Middle frontal gyrus (tissue), 1 donor: Measurements from ENCODE around the gene PAX5.

Source experiments
- DNase-seq: peaks from one replicate; pipeline ENCODE4 v3.0.0-alpha.2; 2015; ENCODE audit warnings: low spot score; ENCODE audit errors: extremely low spot score

PAX5 gene

DNA sequence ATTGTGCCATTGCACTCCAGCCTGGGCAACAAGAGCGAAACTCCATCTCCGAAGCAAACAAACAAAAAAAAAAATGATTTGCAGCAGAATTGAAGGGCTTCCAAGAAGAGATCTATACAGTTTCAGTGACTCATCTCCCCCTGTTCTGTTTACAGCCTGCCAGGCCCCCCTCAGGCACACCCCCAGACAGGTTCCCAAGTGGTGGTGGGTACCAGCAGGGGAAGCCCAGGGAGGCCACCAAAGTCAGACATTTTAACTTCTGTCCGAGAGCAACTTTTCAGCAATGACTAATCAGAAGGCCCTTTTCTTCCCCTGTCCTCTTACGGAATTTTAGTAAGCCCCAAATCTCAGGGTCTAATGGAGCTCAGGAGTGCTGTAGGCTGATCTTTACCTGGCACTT lies 98.7 kb downstream of the PAX5 start:
- no peak for DNase-seq

DNA sequence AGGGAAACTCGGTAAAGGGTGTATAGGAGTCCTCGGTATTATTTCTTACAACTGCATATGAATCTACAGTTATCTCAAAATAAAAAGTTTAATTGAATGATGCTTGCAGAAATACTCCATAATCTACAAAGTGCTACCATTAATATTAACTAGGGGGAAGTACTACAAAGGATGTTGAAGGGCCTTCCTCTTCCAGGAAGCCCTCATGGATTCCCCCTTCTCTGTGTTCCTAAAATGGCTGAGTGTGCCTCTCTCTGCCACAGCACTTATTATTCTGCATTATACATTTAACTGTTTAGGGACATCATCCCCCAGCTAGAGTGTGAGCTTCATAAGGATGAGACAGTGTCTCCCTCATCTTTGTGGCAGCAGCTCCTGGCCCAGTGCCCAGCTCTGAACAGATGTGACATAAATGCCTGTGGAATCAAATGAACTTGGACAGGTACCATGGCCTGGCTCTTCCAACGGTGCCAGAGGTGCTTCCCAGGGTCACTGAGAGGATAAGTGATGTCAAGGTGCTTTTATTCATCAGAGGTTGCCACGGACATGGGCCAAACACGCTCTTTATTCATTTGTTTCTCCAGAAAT lies 99.5 kb downstream of the PAX5 start:
- DNase-seq = no peak

DNA sequence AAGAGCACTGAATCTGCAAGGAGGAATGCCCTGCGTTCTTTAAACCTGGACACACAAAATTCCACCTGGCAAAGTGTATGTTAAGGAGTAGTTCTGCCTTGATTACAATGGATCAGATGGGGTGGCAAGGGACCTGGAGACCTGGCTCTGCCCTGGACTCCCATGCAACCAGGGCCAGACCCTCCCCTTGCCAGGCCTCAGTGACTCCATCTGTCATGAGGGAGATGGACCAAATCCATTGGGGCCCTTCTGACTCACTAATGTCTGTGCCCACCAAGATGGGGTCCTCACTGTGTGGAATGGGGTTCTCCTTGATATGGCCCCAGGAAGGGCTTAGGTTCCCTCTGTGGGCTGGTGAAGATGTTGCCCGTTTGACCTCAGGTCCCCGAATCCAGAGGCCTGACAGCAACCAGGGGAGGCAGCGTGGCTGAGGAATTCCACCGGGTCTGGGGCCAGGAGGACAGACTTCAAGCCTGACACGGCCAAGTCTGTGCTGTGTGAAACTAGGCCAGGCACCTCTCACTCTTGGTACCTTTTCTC lies 100.3 kb downstream of the PAX5 start:
- no peak for DNase-seq

DNA sequence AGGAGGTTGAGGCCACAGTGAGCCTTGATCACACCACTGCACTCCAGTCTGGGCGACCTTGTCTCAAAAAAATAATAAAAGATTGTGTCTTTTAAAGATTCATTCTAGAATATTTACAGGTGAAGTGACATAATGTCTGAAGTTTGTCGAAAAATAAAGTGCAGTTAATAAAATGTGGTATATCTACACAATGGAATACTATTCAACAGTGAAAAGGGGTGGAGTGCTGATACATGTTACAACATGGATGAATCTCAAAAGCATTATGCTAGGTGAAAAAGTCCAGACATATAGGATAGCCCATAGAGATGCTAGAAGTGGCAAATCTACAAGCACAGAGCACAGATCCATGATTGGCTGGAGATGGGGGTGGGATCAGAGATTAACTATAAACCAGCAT lies 101.9 kb downstream of the PAX5 start:
- no peak for DNase-seq

DNA sequence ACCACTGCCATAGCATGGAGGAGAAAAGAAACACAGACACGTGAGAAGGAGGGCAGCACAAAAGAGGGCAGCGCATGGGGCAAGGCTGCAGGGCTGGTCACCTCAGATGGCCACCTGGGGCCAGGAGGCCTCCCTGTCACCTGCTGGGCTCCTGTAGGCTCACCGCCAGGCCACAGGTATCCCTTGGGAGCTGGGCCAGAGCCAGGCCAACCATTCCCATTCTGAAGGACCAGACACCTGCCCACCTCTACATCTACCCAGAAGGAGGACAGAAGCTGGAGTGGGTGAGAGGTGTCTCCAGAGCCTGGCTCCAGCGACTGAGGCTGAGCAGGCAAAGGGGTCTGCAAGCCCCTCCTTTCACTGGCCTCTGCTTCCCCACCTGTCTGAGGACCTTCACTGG lies 103.1 kb downstream of the PAX5 start:
- no peak for DNase-seq

DNA sequence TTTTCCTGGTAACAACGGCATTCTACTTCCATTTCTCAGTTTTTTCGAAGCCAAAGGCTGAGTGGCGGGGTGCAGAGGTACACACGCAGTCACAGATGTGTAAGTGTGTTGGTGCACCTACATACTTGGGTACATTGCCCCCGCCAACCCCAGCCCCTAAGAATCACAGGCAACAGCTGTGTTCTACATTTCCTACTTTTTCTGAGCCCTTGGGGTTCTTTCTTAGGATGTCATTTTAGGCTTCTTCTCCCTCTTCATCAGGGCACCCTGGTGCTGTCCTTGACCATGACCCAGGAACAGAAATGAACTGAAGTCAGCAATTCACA lies 104.8 kb downstream of the PAX5 start:
- DNase-seq = no peak

DNA sequence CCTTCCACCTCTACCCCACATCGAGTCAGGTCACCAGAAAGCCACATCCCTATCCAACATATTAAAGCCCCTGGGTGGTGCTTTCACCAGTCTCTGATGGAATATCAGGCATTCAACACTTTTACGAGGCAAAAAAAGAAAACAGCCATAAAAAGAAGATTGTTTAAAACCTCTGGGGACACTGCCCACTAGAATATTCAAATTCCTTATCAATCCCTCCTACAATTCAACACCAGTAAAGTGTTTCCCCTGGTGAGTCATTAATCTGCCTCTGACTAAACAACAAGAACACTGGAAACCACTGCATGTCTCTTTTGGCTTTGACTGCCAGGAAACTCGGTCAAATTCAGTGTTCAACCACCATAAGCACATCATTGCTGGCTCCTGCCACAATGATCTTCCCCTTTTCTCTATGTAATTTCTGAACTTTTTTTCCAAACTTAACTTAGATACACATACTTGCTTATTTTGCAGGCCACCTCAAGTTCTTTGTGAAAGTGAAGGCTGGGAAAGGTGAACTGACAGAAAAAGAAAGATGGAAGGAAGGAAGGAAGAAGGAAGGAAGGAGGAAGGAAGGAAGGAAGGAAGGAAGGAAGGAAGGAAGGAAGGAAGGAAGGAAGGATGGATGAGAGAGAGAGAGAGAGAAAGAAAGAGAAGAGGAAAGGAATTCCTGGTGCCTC lies 105.3 kb downstream of the PAX5 start:
- DNase-seq = no peak

DNA sequence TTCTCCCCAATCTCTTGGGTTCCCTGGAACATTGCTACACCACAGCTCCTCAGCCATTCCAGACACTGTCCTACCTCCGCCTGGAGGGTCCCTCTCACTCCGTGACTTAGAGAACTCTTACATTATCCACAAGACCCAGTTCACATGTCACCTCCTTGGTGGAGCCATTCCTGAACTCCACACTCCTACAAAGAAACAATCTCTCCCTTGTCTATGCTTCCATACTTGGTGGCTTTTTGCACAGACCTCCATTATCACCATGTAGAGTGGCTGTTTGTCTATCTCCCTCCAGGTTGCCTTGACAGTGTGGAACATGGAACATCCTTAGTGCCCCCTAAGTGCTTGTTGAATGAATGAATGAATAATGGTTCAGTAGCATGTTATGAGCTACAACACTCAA lies 105.9 kb downstream of the PAX5 start:
- DNase-seq = no peak

DNA sequence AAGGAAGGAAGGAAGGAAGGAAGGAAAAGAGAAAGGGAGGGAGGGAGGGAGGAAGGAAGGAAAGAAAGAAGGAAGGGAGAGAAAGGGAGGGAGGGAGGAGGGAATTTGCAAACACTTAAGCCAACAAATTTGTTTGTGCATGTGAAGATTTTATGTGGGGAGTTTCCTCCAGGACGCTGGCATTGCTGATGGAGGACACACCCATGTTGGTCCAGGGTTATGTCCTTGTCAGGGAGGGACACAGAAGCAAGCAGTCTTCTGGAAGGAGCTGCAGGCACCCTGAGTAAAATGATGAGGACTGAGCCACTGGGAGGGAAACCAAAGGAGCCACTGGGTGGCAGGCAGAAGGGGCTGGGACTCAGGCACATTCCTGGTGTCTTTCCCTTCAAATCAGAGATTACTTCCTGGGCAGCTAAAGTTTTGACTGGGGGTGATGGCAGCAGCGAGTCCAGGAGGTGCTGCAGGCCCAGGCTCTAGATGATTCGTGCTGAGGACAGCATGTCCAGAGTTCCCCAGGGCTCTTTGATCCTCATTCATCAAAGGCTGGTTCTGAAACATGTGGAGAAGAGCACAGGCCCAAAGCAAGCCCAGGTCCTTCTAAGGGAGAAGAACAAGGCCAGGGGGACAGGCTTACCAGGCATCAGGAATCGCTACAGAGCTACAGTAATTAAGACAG lies 109.2 kb downstream of the PAX5 start:
- no peak for DNase-seq

DNA sequence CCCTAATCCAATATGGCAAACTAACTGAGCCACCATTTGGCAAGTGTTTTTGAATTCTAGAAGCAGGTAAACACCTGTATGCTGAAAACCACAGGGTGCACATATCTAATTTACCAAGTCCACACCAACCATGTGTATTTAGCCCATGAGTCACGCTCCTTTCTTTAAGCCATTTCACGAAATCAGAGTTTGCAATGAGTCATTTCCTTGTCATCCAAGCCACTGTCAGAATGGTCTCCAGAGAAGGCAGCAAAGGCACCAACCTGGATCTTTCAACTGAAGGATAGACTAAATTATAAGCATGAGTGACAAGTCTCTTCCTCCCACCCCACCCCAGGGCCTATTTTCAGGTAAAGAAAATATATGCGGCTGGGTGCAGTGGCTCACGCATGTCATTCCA lies 110.0 kb downstream of the PAX5 start:
- DNase-seq = no peak

DNA sequence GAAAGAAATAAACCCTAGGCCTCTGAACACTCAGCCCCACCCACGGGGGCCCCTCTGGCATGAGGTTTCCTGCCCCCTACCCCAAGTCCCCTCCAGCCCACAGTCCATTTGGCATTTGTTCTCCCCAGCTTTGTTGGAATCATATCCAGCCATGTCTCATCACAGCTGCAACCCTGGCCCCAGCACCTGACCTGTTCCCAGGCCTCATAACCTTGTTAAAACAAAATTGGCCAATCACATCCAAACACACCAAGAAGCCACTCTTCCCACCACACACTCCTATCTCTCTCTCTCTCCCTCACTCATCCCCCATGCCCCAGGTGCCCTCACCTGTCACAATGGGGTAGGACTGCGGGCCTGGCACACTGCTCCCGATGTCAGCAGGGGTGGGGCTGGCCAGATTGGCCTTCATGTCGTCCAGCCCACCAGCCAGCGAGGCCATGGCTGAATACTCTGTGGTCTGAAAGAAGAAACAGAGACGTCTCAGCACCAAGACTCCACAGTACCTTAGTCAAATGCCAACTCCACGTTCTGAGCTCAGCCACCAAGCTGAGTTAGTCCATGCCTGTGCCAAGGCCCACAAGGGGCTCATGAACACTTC lies 110.9 kb downstream of the PAX5 start:
- no peak for DNase-seq

DNA sequence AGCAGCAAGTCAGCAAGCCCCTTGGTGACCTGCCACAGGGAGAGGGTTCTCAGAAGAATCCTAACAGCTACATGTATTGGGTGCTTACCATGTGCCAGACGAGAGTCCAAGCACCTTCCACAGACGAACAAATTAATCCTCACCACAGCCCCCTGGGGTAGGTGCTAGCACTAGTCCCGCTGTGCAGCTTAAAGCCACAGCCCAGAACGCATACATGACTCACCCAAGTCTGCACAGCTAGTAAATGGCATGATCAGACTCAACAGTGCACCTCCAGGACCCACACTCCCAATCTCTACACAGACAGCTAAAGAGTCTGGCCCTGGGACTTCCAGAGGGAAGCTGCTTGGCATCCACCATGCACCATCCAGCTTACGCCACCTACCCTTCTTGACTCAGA lies 111.5 kb downstream of the PAX5 start:
- no peak for DNase-seq

DNA sequence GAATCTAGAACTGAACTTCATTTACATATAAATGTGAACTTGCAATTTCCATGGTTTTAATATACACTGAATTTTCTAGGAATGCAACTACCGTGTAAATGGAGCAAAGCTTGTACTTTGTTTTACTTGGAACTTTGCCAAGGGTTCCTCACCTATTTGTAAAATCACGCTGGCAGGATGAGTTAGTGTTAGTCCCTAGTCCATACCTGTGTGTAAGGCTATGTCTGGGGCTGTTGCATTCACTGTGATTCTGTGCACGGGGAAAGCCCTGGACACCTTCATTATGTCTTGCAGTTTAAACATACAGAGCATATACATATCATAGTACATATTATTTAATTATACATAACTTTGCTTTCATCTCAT lies 119.9 kb downstream of the PAX5 start:
- no peak for DNase-seq

DNA sequence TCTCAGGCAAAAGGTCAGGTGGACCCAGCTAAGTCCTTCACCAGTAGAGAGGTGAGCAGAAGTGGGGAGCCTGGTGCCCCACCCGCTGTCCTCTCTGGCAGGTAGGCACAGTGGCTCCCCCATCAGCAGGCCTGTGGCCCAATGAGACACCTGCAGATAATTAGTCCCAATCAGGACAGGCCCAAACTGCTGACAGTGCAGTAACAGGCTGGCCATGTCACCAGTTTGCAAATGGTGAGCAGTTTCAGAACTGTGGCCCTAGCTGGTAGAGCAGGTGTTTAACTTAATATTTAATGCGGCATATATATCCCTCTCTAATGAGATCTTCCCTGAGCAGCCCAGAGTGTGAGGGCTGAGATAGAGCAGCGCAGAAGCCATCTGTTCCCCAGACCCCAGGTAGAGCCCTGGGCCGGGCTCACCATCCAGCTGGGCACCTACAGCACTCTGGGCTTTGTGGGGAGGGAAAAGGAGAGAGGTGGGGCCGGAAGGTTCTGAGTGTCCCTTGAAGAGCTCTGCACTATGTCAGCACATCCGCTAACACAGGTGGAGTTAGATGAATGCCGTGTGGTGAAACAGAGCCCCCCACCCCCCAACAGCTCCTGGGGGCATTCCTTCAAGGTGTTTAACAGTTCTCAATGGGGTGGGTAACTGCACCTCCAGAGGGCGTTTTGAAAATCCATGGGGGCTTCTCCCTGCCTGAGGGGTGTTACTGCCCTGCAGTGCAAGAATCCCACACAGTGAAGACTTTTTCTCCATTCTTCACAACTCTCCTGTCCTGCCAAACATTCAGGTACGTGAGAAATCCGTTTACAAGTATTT lies 120.5 kb downstream of the PAX5 start:
- no peak for DNase-seq

DNA sequence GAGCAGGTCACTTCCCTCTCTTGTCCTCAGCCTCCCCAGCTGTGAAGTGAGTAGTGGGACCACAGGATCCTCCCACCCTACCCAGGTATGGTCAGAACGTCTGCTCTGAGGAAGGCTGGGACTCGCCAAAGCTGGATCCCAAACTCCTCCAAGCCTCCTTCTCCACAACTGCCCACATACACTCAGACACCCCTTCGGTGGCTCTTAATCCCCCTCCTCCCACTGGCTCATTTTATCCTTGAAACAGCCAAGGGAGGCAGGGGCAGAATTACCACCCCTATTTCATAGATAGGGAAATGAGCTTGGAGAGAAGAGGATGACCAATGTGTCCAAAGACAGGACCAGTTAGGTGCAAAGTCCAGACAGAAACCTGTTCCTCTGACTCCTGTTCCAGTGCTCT lies 121.4 kb downstream of the PAX5 start:
- no peak for DNase-seq

DNA sequence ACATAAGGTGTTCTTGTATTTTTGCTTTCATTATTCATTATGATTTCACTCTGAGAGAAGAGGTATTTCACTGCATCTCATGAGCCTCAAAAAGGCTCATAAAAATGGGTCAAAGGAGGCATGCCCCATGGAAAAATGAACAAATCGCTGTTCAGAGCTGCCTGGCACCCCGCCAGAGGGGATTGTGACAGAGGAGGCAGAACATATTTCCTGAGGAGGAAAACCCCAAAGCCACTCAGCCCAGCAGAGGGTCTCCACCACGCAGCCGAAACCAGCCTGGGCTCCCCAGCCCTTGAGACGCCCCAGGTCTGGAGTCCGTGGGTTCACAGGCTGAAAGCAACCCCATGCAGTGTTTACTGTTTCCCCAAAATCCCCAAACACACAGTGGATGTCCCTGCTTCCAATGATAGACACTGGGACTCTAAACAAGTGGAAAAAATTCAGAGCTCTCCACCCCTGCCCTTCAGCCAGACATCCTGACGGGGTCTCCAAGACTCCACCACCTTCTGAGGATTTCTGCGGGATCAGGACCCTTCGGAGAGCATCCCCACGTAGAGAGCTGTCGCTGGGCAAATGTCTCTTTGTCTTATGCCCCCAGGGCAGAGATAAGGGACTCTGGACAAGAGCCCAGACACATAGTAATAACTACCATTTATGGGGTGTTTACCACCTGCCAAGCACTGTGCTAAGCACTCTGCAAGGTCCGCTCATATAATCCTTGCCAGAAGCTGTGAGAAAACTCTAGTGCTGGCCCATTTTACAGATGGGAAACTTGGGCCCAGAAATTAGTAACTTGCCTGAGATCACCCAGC lies 122.3 kb downstream of the PAX5 start:
- DNase-seq = no peak

DNA sequence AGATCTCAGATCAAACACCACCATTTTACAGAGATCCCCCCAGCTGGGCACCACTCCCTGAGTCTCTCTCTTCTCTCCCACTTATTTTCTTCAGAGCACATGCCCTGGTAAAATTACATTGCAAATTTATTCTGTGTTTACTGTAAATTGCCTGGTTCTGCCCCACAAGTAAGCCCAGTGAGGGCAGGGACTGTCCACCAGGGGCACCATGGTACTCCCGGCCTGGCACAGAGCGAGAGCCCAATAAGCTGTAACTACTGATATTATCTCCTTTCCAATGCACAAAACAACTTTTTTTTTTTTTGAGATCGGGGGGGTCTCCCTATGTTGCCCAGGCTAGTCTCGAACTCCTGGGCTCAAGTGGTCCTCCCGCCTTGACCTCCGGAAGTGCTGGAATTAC lies 123.0 kb downstream of the PAX5 start:
- no peak for DNase-seq

DNA sequence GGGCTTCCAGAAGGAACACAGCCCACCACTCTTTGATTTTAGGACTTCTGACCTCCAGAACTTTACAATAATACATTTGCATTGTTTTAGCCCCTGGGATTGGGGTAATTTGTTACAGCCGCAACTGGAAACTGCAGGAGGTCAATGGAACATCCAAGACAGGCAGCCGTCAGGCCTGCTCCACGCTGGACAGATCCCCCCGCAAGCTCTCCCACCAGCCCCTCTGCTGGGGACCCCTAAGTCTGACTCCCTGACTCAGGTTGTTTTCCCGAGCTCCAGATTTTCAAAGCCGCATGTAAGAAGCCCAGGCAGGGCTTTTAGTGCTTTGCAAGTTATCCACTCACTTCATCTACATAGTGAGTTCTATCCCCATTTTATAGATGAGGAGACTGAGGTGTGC lies 127.6 kb downstream of the PAX5 start:
- no peak for DNase-seq

DNA sequence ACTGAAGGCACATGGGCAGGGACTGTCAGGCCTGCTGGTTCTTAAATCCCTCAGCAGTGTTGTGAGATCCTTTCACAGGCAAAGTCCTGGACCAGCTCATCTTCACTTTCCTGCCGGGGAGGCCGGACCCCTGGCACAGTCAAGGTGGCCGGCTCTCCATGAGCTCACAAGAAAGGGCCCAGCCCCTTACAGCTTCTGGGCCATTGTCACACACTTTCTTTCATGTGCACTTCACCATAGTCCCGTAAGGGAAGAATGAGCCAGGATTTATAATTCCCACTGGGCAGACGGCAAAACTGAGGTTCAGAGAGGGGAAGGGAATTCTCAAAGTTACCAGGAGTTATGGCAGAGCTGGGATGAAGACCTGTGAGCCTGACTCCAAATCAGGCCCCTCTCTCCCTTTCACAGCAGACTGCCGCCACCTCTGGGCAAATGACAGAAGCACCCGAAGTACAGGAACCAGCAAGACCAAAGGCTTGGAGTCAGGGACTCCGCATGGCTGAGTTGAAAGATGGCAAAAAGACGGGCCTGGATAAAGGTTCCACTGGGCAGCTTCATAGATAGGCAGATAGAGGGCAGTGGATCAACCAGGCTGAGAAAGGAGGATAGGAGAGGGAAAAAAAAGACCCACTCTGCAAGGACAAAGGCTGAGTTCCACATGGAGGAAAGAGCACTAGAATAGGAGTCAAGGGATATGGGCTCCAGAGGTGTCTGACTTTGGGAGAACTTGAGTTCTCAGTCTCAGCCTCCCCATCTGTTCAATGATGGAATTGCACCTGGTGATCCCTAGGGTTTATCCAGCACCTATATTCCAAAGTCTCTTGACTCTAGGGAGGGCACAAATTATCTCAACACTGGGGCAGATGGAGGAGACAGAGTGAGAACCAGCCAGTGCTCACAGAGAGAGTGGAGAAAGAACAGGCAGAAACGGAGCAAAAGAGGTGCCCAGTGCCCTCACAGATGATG lies 128.7 kb downstream of the PAX5 start:
- DNase-seq = no peak
